HL-60 (cell line): Measurements from ENCODE around the gene DNPH1.

Experiments used
- GABPA ChIP-seq: IDR thresholded peaks from 2 replicates; pipeline ENCODE4 v1.6.1; 2012; ENCODE audit warnings: low read depth
- TF ChIP-seq, protein P1 (sequence below): IDR thresholded peaks from one replicate; pipeline ENCODE4 v1.5.1; 2011; ENCODE audit warnings: low read length, control low read depth, inconsistent platforms; ENCODE audit not compliant: insufficient read depth

DNA sequence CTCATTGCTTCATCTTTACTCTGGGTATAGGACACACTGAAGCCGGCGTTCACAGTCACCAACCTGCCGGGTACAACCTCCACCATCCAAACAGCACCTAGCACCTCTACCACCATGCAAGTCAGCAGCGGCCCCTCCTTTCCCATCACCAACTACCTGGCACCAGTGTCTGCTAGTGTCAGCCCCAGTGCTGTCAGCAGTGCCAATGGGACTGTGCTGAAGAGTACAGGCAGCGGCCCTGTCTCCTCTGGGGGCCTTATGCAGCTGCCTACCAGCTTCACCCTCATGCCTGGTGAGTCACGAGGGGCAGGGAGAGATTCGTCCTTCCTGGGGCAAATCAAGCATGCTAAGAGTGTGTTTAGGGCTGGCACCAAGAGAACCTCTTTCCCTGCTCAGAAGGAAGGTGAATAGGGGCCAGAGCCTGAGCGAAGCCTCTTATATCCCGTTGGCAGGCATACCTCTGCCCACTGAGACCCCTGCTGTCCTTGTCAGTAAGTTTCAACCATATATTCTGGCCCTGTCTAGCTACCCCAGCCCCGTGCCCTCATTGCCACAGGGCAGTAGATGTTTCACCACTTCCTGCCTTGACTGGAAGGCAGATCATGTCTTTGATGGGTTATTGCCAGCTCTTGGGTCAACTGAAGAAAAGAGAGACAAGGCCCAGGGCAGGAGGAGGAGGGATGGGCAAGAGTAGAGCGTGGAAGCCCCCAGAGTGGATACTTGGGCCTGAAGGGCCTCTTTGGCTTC lies 53.4 kb downstream of the DNPH1 start:
- TF ChIP-seq, protein P1, sequence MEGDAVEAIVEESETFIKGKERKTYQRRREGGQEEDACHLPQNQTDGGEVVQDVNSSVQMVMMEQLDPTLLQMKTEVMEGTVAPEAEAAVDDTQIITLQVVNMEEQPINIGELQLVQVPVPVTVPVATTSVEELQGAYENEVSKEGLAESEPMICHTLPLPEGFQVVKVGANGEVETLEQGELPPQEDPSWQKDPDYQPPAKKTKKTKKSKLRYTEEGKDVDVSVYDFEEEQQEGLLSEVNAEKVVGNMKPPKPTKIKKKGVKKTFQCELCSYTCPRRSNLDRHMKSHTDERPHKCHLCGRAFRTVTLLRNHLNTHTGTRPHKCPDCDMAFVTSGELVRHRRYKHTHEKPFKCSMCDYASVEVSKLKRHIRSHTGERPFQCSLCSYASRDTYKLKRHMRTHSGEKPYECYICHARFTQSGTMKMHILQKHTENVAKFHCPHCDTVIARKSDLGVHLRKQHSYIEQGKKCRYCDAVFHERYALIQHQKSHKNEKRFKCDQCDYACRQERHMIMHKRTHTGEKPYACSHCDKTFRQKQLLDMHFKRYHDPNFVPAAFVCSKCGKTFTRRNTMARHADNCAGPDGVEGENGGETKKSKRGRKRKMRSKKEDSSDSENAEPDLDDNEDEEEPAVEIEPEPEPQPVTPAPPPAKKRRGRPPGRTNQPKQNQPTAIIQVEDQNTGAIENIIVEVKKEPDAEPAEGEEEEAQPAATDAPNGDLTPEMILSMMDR, result no peak
- no peak for TF ChIP-seq GABPA
